ENCODE data around the gene LIPT2.

GRCh38 chr11:74521666-74522252 is 28.2 kb upstream of the LIPT2 start:
- TF ChIP-seq SUZ12 (IDR thresholded peaks at IDR 0.05) (no peak), SP1 (IDR thresholded peaks at IDR 0.05) (no peak), TARDBP (IDR thresholded peaks at IDR 0.05) (no peak), FOXA1 (IDR thresholded peaks at IDR 0.05) (no peak), LEF1 (IDR thresholded peaks at IDR 0.05; ENCODE audit: borderline replicate concordance) (no peak), BHLHE40 (IDR thresholded peaks at IDR 0.05; ENCODE audit: borderline replicate concordance) (no peak), CTBP1 (IDR thresholded peaks at IDR 0.05; ENCODE audit: borderline replicate concordance) (no peak), FOXK2 (IDR thresholded peaks at IDR 0.05) (no peak), FOXM1 (IDR thresholded peaks at IDR 0.05; ENCODE audit: borderline replicate concordance) (no peak), ELF4 (IDR thresholded peaks at IDR 0.05) (no peak), NFRKB (IDR thresholded peaks at IDR 0.05) (no peak), ARNT (IDR thresholded peaks at IDR 0.05) (no peak), HDGF (IDR thresholded peaks at IDR 0.05; ENCODE audit: borderline replicate concordance) (no peak)
- TF ChIP-seq, protein P1, sequence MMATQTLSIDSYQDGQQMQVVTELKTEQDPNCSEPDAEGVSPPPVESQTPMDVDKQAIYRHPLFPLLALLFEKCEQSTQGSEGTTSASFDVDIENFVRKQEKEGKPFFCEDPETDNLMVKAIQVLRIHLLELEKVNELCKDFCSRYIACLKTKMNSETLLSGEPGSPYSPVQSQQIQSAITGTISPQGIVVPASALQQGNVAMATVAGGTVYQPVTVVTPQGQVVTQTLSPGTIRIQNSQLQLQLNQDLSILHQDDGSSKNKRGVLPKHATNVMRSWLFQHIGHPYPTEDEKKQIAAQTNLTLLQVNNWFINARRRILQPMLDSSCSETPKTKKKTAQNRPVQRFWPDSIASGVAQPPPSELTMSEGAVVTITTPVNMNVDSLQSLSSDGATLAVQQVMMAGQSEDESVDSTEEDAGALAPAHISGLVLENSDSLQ (IDR thresholded peaks at IDR 0.05), result no peak
